ENCODE results near the gene SLC9A3.

Gene SLC9A3

GRCh38 chr5:499233-500209 is 24.7 kb downstream of the SLC9A3 start:
- peak overlapping the region; percentile 98 for H3K4me2 ChIP-seq
- H3K4me3 ChIP-seq = no peak overlapping the region
- TF ChIP-seq Cebpa-rat (IDR thresholded peaks at IDR 0.05) = no peak
- H4K20me1 ChIP-seq = no peaks in the 10 kb centered on the region
- H3K4me1 ChIP-seq = peaks cover 48% of the 10 kb centered on the region
- H3K36me3 ChIP-seq = no peaks in the 10 kb centered on the region
- H3K27me3 ChIP-seq = peaks cover 3% of the 10 kb centered on the region; the same call in 1 of the 2 replicates
- no peak overlapping the region for H3K27ac ChIP-seq
- H3K9me3 ChIP-seq = no peaks in the 10 kb centered on the region
- H3K9ac ChIP-seq = no peak overlapping the region

- no peak overlapping the region for H3K27ac ChIP-seq
- H3K27me3 ChIP-seq = peaks cover 19% of the 10 kb centered on the region
- peaks cover 55% of the 10 kb centered on the region for H3K4me1 ChIP-seq
- H4K20me1 ChIP-seq = no peaks in the 10 kb centered on the region
- no peaks in the 10 kb centered on the region for H3K9me3 ChIP-seq
- no peak overlapping the region for H3K4me3 ChIP-seq
- TF ChIP-seq Cebpa-rat (IDR thresholded peaks at IDR 0.05) = no peak
- H3K36me3 ChIP-seq = no peaks in the 10 kb centered on the region
- no peak overlapping the region for H3K4me2 ChIP-seq
- H3K9ac ChIP-seq = no peak overlapping the region
Observed at GRCh38 chr5:497871-498509, 26.3 kb downstream of the SLC9A3 start.

GRCh38 chr5:497090-497700 is 27.1 kb downstream of the SLC9A3 start:
- Histone ChIP-seq H4K20me1 (no peaks in the 10 kb centered on the region), H3K9me3 (no peaks in the 10 kb centered on the region), H3K4me2 (no peak overlapping the region), H3K9ac (no peak overlapping the region), H3K36me3 (no peaks in the 10 kb centered on the region), H3K27ac (no peak overlapping the region), H3K27me3 (peaks cover 25% of the 10 kb centered on the region), H3K4me3 (no peak overlapping the region), H3K4me1 (peaks cover 48% of the 10 kb centered on the region)
- TF ChIP-seq Cebpa-rat (IDR thresholded peaks at IDR 0.05) = no peak

- no peak overlapping the region for H3K27ac ChIP-seq
- no peak overlapping the region for H3K9ac ChIP-seq
- TF ChIP-seq Cebpa-rat (IDR thresholded peaks at IDR 0.05) = no peak
- peaks cover 36% of the 10 kb centered on the region for H3K4me1 ChIP-seq
- H3K4me3 ChIP-seq = no peak overlapping the region
- H3K27me3 ChIP-seq = peaks cover 25% of the 10 kb centered on the region
- H4K20me1 ChIP-seq = no peaks in the 10 kb centered on the region
- no peaks in the 10 kb centered on the region for H3K9me3 ChIP-seq
- H3K4me2 ChIP-seq = no peak overlapping the region
- no peaks in the 10 kb centered on the region for H3K36me3 ChIP-seq
Observed at GRCh38 chr5:496028-496427, 28.2 kb downstream of the SLC9A3 start.

- no peaks in the 10 kb centered on the region for H4K20me1 ChIP-seq
- H3K4me1 ChIP-seq = peaks cover 23% of the 10 kb centered on the region
- H3K27me3 ChIP-seq = peaks cover 25% of the 10 kb centered on the region
- no peak overlapping the region for H3K4me3 ChIP-seq
- no peak overlapping the region for H3K9ac ChIP-seq
- H3K4me2 ChIP-seq = peak overlapping the region; percentile 28; the same call in 1 of the 2 replicates
- no peaks in the 10 kb centered on the region for H3K9me3 ChIP-seq
- no peaks in the 10 kb centered on the region for H3K36me3 ChIP-seq
- TF ChIP-seq Cebpa-rat (IDR thresholded peaks at IDR 0.05) = no peak
- H3K27ac ChIP-seq = no peak overlapping the region
Observed at GRCh38 chr5:494667-495255, 29.5 kb downstream of the SLC9A3 start.

GRCh38 chr5:493758-494157 is 30.5 kb downstream of the SLC9A3 start:
- Histone ChIP-seq H3K36me3 (no peaks in the 10 kb centered on the region), H4K20me1 (no peaks in the 10 kb centered on the region), H3K27ac (no peak overlapping the region), H3K4me3 (no peak overlapping the region), H3K4me1 (peaks cover 13% of the 10 kb centered on the region), H3K4me2 (peak overlapping the region; percentile 28), H3K27me3 (peaks cover 25% of the 10 kb centered on the region), H3K9ac (no peak overlapping the region), H3K9me3 (no peaks in the 10 kb centered on the region)
- TF ChIP-seq Cebpa-rat (IDR thresholded peaks at IDR 0.05) = no peak

- no peaks in the 10 kb centered on the region for H3K9me3 ChIP-seq
- peak overlapping the region; percentile 28; the same call in 1 of the 2 replicates for H3K4me2 ChIP-seq
- peaks cover 25% of the 10 kb centered on the region for H3K27me3 ChIP-seq
- no peak overlapping the region for H3K9ac ChIP-seq
- H4K20me1 ChIP-seq = no peaks in the 10 kb centered on the region
- no peak for TF ChIP-seq Cebpa-rat (IDR thresholded peaks at IDR 0.05)
- H3K27ac ChIP-seq = no peak overlapping the region
- H3K4me1 ChIP-seq = peaks cover 12% of the 10 kb centered on the region
- no peak overlapping the region for H3K4me3 ChIP-seq
- no peaks in the 10 kb centered on the region for H3K36me3 ChIP-seq
Observed at GRCh38 chr5:493119-493701, 31.0 kb downstream of the SLC9A3 start.

- Histone ChIP-seq H4K20me1 (no peaks in the 10 kb centered on the region), H3K27ac (no peak overlapping the region), H3K4me3 (no peak overlapping the region), H3K4me2 (no peak overlapping the region), H3K27me3 (peaks cover 25% of the 10 kb centered on the region), H3K9me3 (no peaks in the 10 kb centered on the region), H3K36me3 (no peaks in the 10 kb centered on the region), H3K4me1 (peaks cover 12% of the 10 kb centered on the region), H3K9ac (no peak overlapping the region)
- no peak for TF ChIP-seq Cebpa-rat (IDR thresholded peaks at IDR 0.05)
Observed at GRCh38 chr5:492314-492893, 31.8 kb downstream of the SLC9A3 start.

GRCh38 chr5:491856-492155 is 32.4 kb downstream of the SLC9A3 start:
- Histone ChIP-seq H3K36me3 (no peaks in the 10 kb centered on the region), H3K27me3 (peaks cover 25% of the 10 kb centered on the region), H3K4me2 (no peak overlapping the region), H3K4me3 (no peak overlapping the region), H3K9ac (no peak overlapping the region), H3K4me1 (peaks cover 12% of the 10 kb centered on the region), H3K27ac (no peak overlapping the region), H4K20me1 (no peaks in the 10 kb centered on the region), H3K9me3 (no peaks in the 10 kb centered on the region)
- no peak for TF ChIP-seq Cebpa-rat (IDR thresholded peaks at IDR 0.05)

All from BLaER1 (cell line).